HEK293T (cell line): Measurements from ENCODE around the gene COPS3.

Source experiments
- CTCF ChIA-PET: fragments of 350-600 bp; formaldehyde crosslinking; extraction: SDS; loops from one replicate; lab custom pipeline; 2021; ENCODE audit warnings: antibody characterized with exemption, inconsistent platforms; lab: Yijun Ruan, JAX
- POLR2A ChIA-PET: fragments of 350-600 bp; formaldehyde crosslinking; extraction: SDS; loops from one replicate; lab custom pipeline; 2020; ENCODE audit warnings: antibody characterized with exemption, inconsistent platforms; lab: Yijun Ruan, JAX
- DNase-seq: peaks from one replicate; pipeline ENCODE4 v3.0.0; 2012; ENCODE audit warnings: mixed read lengths; ENCODE audit errors: extremely low spot score
- ARNT ChIP-seq: fragments of 450-650 bp; IDR thresholded peaks from 2 replicates; pipeline ENCODE4 v1.6.1; 2017; ENCODE audit warnings: mild to moderate bottlenecking
- BHLHE40 ChIP-seq: fragments of 450-650 bp; IDR thresholded peaks from 2 replicates; pipeline ENCODE4 v1.6.1; 2016; ENCODE audit warnings: mild to moderate bottlenecking, moderate library complexity, borderline replicate concordance
- CTBP1 ChIP-seq: fragments of 450-650 bp; IDR thresholded peaks from 2 replicates; pipeline ENCODE4 v1.6.1; 2016; ENCODE audit warnings: borderline replicate concordance
- ELF4 ChIP-seq: fragments of 450-650 bp; IDR thresholded peaks from 2 replicates; pipeline ENCODE4 v1.6.1; 2017; ENCODE audit warnings: antibody characterized with exemption
- FOXA1 ChIP-seq: fragments of 450-650 bp; IDR thresholded peaks from 2 replicates; pipeline ENCODE4 v1.6.1; 2016; ENCODE audit warnings: mild to moderate bottlenecking
- FOXK2 ChIP-seq: fragments of 450-650 bp; IDR thresholded peaks from 2 replicates; pipeline ENCODE4 v1.6.1; 2016; ENCODE audit warnings: mild to moderate bottlenecking
- FOXM1 ChIP-seq: fragments of 450-650 bp; IDR thresholded peaks from 2 replicates; pipeline ENCODE4 v1.6.1; 2017; ENCODE audit warnings: mild to moderate bottlenecking, borderline replicate concordance
- HDGF ChIP-seq: fragments of 450-650 bp; IDR thresholded peaks from 2 replicates; pipeline ENCODE4 v1.6.1; 2017; ENCODE audit warnings: antibody characterized with exemption, borderline replicate concordance
- L3MBTL2 ChIP-seq: fragments of 450-650 bp; conservative IDR thresholded peaks from 2 replicates; pipeline ENCODE4 v1.6.1; 2016; ENCODE audit warnings: mild to moderate bottlenecking
- LEF1 ChIP-seq: fragments of 450-650 bp; IDR thresholded peaks from 2 replicates; pipeline ENCODE4 v1.6.1; 2017; ENCODE audit warnings: mild to moderate bottlenecking, borderline replicate concordance
- NFRKB ChIP-seq: fragments of 450-650 bp; IDR thresholded peaks from 2 replicates; pipeline ENCODE4 v1.6.1; 2016; ENCODE audit warnings: mild to moderate bottlenecking, moderate library complexity
- PKNOX1 ChIP-seq: fragments of 450-650 bp; IDR thresholded peaks from 2 replicates; pipeline ENCODE4 v1.6.1; 2016
- SP1 ChIP-seq: fragments of 450-650 bp; IDR thresholded peaks from 2 replicates; pipeline ENCODE4 v1.6.1; 2017
- SUZ12 ChIP-seq: fragments of 450-650 bp; IDR thresholded peaks from 2 replicates; pipeline ENCODE4 v1.6.1; 2016; ENCODE audit warnings: mild to moderate bottlenecking
- TARDBP ChIP-seq: fragments of 450-650 bp; IDR thresholded peaks from 2 replicates; pipeline ENCODE4 v1.6.1; 2016
- ZNF384 ChIP-seq: fragments of 450-650 bp; IDR thresholded peaks from 2 replicates; pipeline ENCODE4 v1.6.1; 2016

Gene COPS3

GRCh38 chr17:17205368-17206123, 75.5 kb downstream of the COPS3 start:
- peak; percentile 70 for DNase-seq
- TF ChIP-seq L3MBTL2 (peak; percentile 70), ELF4 (no peak), LEF1 (no peak)
- ChIA-PET POLR2A (interaction anchor here (0.6 kb wide), 1 partner anchor 30 kb away, joined by 3 read pairs; no protein-coding TSS in a partner anchor), CTCF (interaction anchor here (0.6 kb wide), 1 partner anchor 1672 kb away, joined by 3 read pairs; no protein-coding TSS in a partner anchor)

- ChIA-PET POLR2A (no interaction called here), CTCF (no interaction called here)
- DNase-seq, result no peak
- no peak for TF ChIP-seq SP1
- TF ChIP-seq FOXA1, result no peak
These were observed 76.3 kb downstream of the COPS3 start for GRCh38 chr17:17204635-17205231.

GRCh38 chr17:17204041-17204591, 76.9 kb downstream of the COPS3 start:
- CTCF ChIA-PET, result no interaction called here
- no peak for TF ChIP-seq ZNF384
- TF ChIP-seq PKNOX1, result no peak
- POLR2A ChIA-PET, result no interaction called here
- no peak for DNase-seq

- DNase-seq, result no peak
- POLR2A ChIA-PET, result no interaction called here
- TF ChIP-seq PKNOX1 (no peak), FOXK2 (no peak), TARDBP (no peak), ARNT (no peak), L3MBTL2 (no peak), LEF1 (no peak), NFRKB (no peak), CTBP1 (no peak), BHLHE40 (no peak), FOXM1 (no peak), FOXA1 (no peak), ELF4 (no peak), HDGF (no peak), SP1 (no peak), SUZ12 (no peak), ZNF384 (no peak)
- CTCF ChIA-PET, result no interaction called here
These were observed 77.8 kb downstream of the COPS3 start for GRCh38 chr17:17203173-17203730.

- ChIA-PET CTCF (no interaction called here), POLR2A (no interaction called here)
- no peak for TF ChIP-seq ZNF384
- no peak for TF ChIP-seq SP1
- DNase-seq, result no peak
These were observed 79.1 kb downstream of the COPS3 start for GRCh38 chr17:17201907-17202306.

- DNase-seq, result no peak
- ChIA-PET CTCF (no interaction called here), POLR2A (interaction anchor here (1.3 kb wide), 1 partner anchor 10 kb away, joined by 3 read pairs; no protein-coding TSS in a partner anchor)
- TF ChIP-seq SP1 (no peak), ELF4 (no peak), HDGF (no peak), LEF1 (no peak), L3MBTL2 (no peak), SUZ12 (no peak)
These were observed 79.8 kb downstream of the COPS3 start for GRCh38 chr17:17201271-17201670.

GRCh38 chr17:17200831-17201230, 80.2 kb downstream of the COPS3 start:
- ChIA-PET CTCF (no interaction called here), POLR2A (interaction anchor here (1.3 to 1.4 kb wide), 2 partner anchors 9 to 17 kb away, joined by 3 to 4 read pairs; no protein-coding TSS in a partner anchor)
- no peak for TF ChIP-seq FOXM1
- no peak for TF ChIP-seq CTBP1
- no peak for TF ChIP-seq PKNOX1
- no peak for TF ChIP-seq LEF1
- TF ChIP-seq FOXA1, result no peak
- no peak for TF ChIP-seq HDGF
- no peak for TF ChIP-seq ARNT
- no peak for TF ChIP-seq TARDBP
- no peak for TF ChIP-seq SP1
- TF ChIP-seq ZNF384, result no peak
- no peak for DNase-seq
